H9 (cell line): ENCODE measurements around the gene TEAD1. TPM values are rescaled to one million over a fixed set of nuclear protein-coding genes. Genes with fewer than 3 reads are reported as not detected.

ENCODE experiments used
- DNase-seq: peaks from one replicate; pipeline ENCODE4 v3.0.0-alpha.2; 2017
- H2AFZ ChIP-seq: one replicate; pipeline ENCODE4 v1.6.1; 2013; ENCODE audit warnings: mild to moderate bottlenecking, low read length, control low read depth, moderate library complexity
- H2AK5ac ChIP-seq: 2 replicates; pipeline ENCODE4 v1.6.1; 2013; ENCODE audit warnings: low read length, control low read depth, mixed read lengths; ENCODE audit not compliant: insufficient read length
- H2BK120ac ChIP-seq: one replicate; pipeline ENCODE4 v1.6.1; 2013; ENCODE audit warnings: low read depth, mild to moderate bottlenecking, low read length, control low read depth, inconsistent platforms; ENCODE audit not compliant: poor library complexity, severe bottlenecking
- H2BK12ac ChIP-seq: 2 replicates; pipeline ENCODE4 v1.6.1; 2013; ENCODE audit warnings: low read length, control low read depth, mixed read lengths, low read depth; ENCODE audit not compliant: insufficient read length
- H2BK15ac ChIP-seq: 2 replicates; pipeline ENCODE4 v1.6.1; 2013; ENCODE audit warnings: low read depth, low read length, control low read depth
- H2BK20ac ChIP-seq: one replicate; pipeline ENCODE4 v1.6.1; 2013; ENCODE audit warnings: low read depth, mild to moderate bottlenecking, low read length, control low read depth, inconsistent platforms; ENCODE audit not compliant: poor library complexity, severe bottlenecking
- H2BK5ac ChIP-seq: 2 replicates; pipeline ENCODE4 v1.6.1; 2013; ENCODE audit warnings: low read length, control low read depth, mixed read lengths; ENCODE audit not compliant: insufficient read length
- H3K14ac ChIP-seq: 2 replicates; pipeline ENCODE4 v1.6.1; 2013; ENCODE audit warnings: low read length, control low read depth; ENCODE audit not compliant: insufficient read depth
- H3K18ac ChIP-seq: 2 replicates; pipeline ENCODE4 v1.6.1; 2013; ENCODE audit warnings: low read depth, mild to moderate bottlenecking, mixed read lengths, low read length, control low read depth; ENCODE audit not compliant: insufficient read length
- H3K23ac ChIP-seq: 2 replicates; pipeline ENCODE4 v1.6.1; 2013; ENCODE audit warnings: low read length, control low read depth, mixed read lengths, low read depth; ENCODE audit not compliant: insufficient read length
- H3K23me2 ChIP-seq: 2 replicates; pipeline ENCODE4 v1.6.1; 2013; ENCODE audit warnings: low read depth, mild to moderate bottlenecking, mixed read lengths, low read length, control low read depth; ENCODE audit not compliant: insufficient read length, poor library complexity, severe bottlenecking
- H3K27ac ChIP-seq: 2 replicates; pipeline ENCODE4 v1.5.1; 2013; ENCODE audit warnings: low read length, control low read depth, mixed read lengths, low read depth; ENCODE audit not compliant: insufficient read length
- H3K27me3 ChIP-seq: 2 replicates; pipeline ENCODE4 v1.6.1; 2013; ENCODE audit warnings: low read length, control low read depth, inconsistent platforms; ENCODE audit not compliant: insufficient read depth
- H3K4ac ChIP-seq: 2 replicates; pipeline ENCODE4 v1.6.1; 2013; ENCODE audit warnings: low read depth, mild to moderate bottlenecking, control low read depth, inconsistent platforms, low read length, moderate library complexity
- H3K4me1 ChIP-seq: 2 replicates; pipeline ENCODE4 v1.6.1; 2013; ENCODE audit warnings: low read length, control low read depth, inconsistent platforms; ENCODE audit not compliant: insufficient read depth
- H3K4me2 ChIP-seq: 2 replicates; pipeline ENCODE4 v1.6.1; 2013; ENCODE audit warnings: low read length, control low read depth, mixed read lengths; ENCODE audit not compliant: insufficient read length, insufficient read depth
- H3K56ac ChIP-seq: 2 replicates; pipeline ENCODE4 v1.6.1; 2013; ENCODE audit warnings: low read depth, mild to moderate bottlenecking, mixed read lengths, low read length, control low read depth; ENCODE audit not compliant: insufficient read length
- H3K79me1 ChIP-seq: 2 replicates; pipeline ENCODE4 v1.6.1; 2013; ENCODE audit warnings: low read depth, mild to moderate bottlenecking, moderate library complexity, low read length, control low read depth, inconsistent platforms; ENCODE audit not compliant: insufficient read depth, poor library complexity, severe bottlenecking
- H3K79me2 ChIP-seq: 2 replicates; pipeline ENCODE4 v1.6.1; 2013; ENCODE audit warnings: low read length, control low read depth, inconsistent platforms; ENCODE audit not compliant: insufficient read depth
- H3K9ac ChIP-seq: 2 replicates; pipeline ENCODE4 v1.6.1; 2013; ENCODE audit warnings: low read length, control low read depth, mixed read lengths; ENCODE audit not compliant: insufficient read length; ENCODE audit errors: extremely low read depth
- H3K9me3 ChIP-seq: one replicate; pipeline ENCODE4 v1.6.1; 2013; ENCODE audit warnings: low read depth, low read length, inconsistent platforms; ENCODE audit not compliant: control insufficient read depth
- H3T11ph ChIP-seq: one replicate; pipeline ENCODE4 v1.6.1; 2013; ENCODE audit warnings: mild to moderate bottlenecking, low read length, control low read depth, inconsistent platforms
- H4K20me1 ChIP-seq: one replicate; pipeline ENCODE4 v1.6.1; 2013; ENCODE audit not compliant: control insufficient read depth, insufficient read length, insufficient read depth
- H4K5ac ChIP-seq: 2 replicates; pipeline ENCODE4 v1.6.1; 2013; ENCODE audit warnings: low read depth, mild to moderate bottlenecking, mixed read lengths, low read length, control low read depth; ENCODE audit not compliant: insufficient read length
- H4K8ac ChIP-seq: replicated peaks from 2 replicates; pipeline ENCODE4 v1.6.1; 2013; ENCODE audit warnings: low read length, control low read depth, mixed read lengths, low read depth; ENCODE audit not compliant: insufficient read length
- H4K91ac ChIP-seq: 2 replicates; pipeline ENCODE4 v1.6.1; 2013; ENCODE audit warnings: low read depth, mild to moderate bottlenecking, moderate library complexity, mixed read lengths, low read length, control low read depth; ENCODE audit not compliant: insufficient read length
- H3K27ac Mint-ChIP-seq, 3 experiments: 2 replicates in 2 of 3; 3 replicates in 1 of 3; pipeline ENCODE4 v1.8.0; 2020 to 2021; ENCODE audit warnings: mixed read lengths in 3 of 3, mild to moderate bottlenecking in 1 of 3, moderate library complexity in 1 of 3
- H3K27me3 Mint-ChIP-seq: 2 replicates; pipeline ENCODE4 v1.8.0; 2021; ENCODE audit warnings: low read depth, mild to moderate bottlenecking, moderate library complexity, mixed read lengths
- H3K36me3 Mint-ChIP-seq, 3 experiments: 2 replicates in 2 of 3; 3 replicates in 1 of 3; pipeline ENCODE4 v1.8.0; 2020 to 2021; ENCODE audit warnings: low read depth in 3 of 3, mixed read lengths in 3 of 3; ENCODE audit not compliant: insufficient read depth in 1 of 3
- H3K4me1 Mint-ChIP-seq, 2 experiments: 2 replicates each; pipeline ENCODE4 v1.8.0; 2020; ENCODE audit warnings: mixed read lengths in 2 of 2
- H3K4me3 Mint-ChIP-seq, 2 experiments: 2 replicates in 1 of 2; 3 replicates in 1 of 2; pipeline ENCODE4 v1.8.0; 2020 to 2021; ENCODE audit warnings: mild to moderate bottlenecking in 2 of 2, mixed read lengths in 2 of 2, moderate library complexity in 1 of 2
- H3K9me3 Mint-ChIP-seq, 2 experiments: 2 replicates in 1 of 2; 3 replicates in 1 of 2; pipeline ENCODE4 v1.8.0; 2020; ENCODE audit warnings: mild to moderate bottlenecking in 2 of 2, mixed read lengths in 2 of 2, moderate library complexity in 1 of 2
- WGBS: extraction: QIAGEN DNeasy Blood & Tissue Kit; methylation state at CpG from one replicate; pipeline ENCODE4 v1.1.7; 2013; ENCODE audit warnings: missing lambda C conversion rate, low lambda C conversion rate, mixed read lengths; ENCODE audit not compliant: insufficient read length; ENCODE audit errors: extremely low coverage; 5-methylcytosine and 5-hydroxymethylcytosine counted together
- total RNA-seq: library from RNA; stranded (reverse); gene quantifications from 2 replicates; pipeline ENCODE4 v1.2.1, GENCODE V29; 2021
- TF ChIP-seq, protein P1 (sequence below): fragments of 200-600 bp; sonication (generic); conservative IDR thresholded peaks from 3 replicates; pipeline ENCODE4 v1.8.0; 2021; ENCODE audit warnings: antibody characterized with exemption, mild to moderate bottlenecking

The TEAD1 gene
- total RNA-seq, 1 experiment from 2014 or later, result 75.1 TPM

DNA sequence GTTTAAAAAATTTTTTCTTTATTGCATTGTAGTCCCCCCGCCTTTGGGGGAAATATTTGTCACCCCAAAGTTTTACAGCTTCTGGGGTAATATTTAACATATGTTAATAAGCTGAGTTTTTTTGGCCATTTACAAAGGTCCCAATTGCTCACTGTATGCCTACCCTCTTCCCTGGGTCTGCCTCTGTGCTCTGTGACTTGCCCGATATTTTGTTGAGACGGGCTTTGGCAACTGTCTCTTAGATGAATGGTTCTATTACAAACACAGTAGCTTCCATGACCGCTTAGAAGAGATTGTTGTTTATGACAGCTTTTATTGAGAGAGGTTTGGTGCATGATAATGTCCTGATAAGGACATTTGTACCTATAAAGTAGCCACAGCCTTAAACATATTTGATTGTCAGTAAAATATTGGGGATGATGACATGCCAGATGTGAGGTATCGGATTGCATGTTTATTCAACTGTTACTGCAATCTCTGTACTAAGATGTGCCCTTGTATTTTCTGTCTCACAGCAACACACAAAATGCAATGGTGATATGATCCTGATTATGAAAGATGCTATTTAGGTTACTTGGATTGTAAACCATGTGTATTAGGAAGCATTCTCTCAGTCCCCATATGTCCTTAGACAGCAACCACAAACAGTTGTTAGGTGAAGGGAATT is 103.1 kb downstream of the TEAD1 start:
- no peak overlapping the region for H2AFZ ChIP-seq
- H2BK12ac ChIP-seq, result no peak overlapping the region
- no peak overlapping the region for H2BK20ac ChIP-seq
- H3K4me2 ChIP-seq, result no peak overlapping the region
- TF ChIP-seq, protein P1, sequence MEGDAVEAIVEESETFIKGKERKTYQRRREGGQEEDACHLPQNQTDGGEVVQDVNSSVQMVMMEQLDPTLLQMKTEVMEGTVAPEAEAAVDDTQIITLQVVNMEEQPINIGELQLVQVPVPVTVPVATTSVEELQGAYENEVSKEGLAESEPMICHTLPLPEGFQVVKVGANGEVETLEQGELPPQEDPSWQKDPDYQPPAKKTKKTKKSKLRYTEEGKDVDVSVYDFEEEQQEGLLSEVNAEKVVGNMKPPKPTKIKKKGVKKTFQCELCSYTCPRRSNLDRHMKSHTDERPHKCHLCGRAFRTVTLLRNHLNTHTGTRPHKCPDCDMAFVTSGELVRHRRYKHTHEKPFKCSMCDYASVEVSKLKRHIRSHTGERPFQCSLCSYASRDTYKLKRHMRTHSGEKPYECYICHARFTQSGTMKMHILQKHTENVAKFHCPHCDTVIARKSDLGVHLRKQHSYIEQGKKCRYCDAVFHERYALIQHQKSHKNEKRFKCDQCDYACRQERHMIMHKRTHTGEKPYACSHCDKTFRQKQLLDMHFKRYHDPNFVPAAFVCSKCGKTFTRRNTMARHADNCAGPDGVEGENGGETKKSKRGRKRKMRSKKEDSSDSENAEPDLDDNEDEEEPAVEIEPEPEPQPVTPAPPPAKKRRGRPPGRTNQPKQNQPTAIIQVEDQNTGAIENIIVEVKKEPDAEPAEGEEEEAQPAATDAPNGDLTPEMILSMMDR, result no peak
- no peak overlapping the region for H2AK5ac ChIP-seq
- H3K14ac ChIP-seq, result no peak overlapping the region
- H4K8ac ChIP-seq, result no peak overlapping the region
- no peak overlapping the region for H3K23ac ChIP-seq
- H3K9ac ChIP-seq, result no peak overlapping the region
- Mint-ChIP-seq H3K27me3 (no peaks in the 10 kb centered on the region), H3K4me1 (peaks cover 29% of the 10 kb centered on the region in 2 experiments), H3K27ac (no peak overlapping the region), H3K4me3 (no peak overlapping the region), H3K36me3 (peaks cover 5 to 12% (median 9%) of the 10 kb centered on the region in 3 experiments; a peak in 6 of 7 replicates), H3K9me3 (no peaks in the 10 kb centered on the region)
- no peaks in the 10 kb centered on the region for H3K27me3 ChIP-seq
- H3K9me3 ChIP-seq, result no peaks in the 10 kb centered on the region
- WGBS, result no CpG with 5 or more reads among the region's 5 CpGs
- H3K4me1 ChIP-seq, result peaks cover 9% of the 10 kb centered on the region; the same call in 1 of the 2 replicates
- H3K27ac ChIP-seq, result no peak overlapping the region
- H3T11ph ChIP-seq, result no peak overlapping the region
- no peaks in the 10 kb centered on the region for H4K20me1 ChIP-seq
- peaks cover 3% of the 10 kb centered on the region for H3K79me1 ChIP-seq
- no peak for DNase-seq
- no peak overlapping the region for H2BK5ac ChIP-seq
- peaks cover 5% of the 10 kb centered on the region; the same call in 1 of the 2 replicates for H3K79me2 ChIP-seq
- H3K18ac ChIP-seq, result no peak overlapping the region
- no peak overlapping the region for H4K5ac ChIP-seq
- H4K91ac ChIP-seq, result no peak overlapping the region
- no peak overlapping the region for H3K56ac ChIP-seq
- no peaks in the 10 kb centered on the region for H3K23me2 ChIP-seq
- H3K4ac ChIP-seq, result no peak overlapping the region
- H2BK120ac ChIP-seq, result no peak overlapping the region
- H2BK15ac ChIP-seq, result no peak overlapping the region
